GM18873 (cell line): ENCODE measurements around the gene CELF4.

Experiments used
- ATAC-seq: cut with Tn5 transposase; IDR thresholded peaks from one replicate; pipeline ENCODE4 v1.9.1; 2021; ENCODE audit warnings: mild to moderate bottlenecking, moderate library complexity, moderate number of reproducible peaks; ENCODE audit not compliant: unreplicated experiment, low FRiP score

The CELF4 gene

DNA sequence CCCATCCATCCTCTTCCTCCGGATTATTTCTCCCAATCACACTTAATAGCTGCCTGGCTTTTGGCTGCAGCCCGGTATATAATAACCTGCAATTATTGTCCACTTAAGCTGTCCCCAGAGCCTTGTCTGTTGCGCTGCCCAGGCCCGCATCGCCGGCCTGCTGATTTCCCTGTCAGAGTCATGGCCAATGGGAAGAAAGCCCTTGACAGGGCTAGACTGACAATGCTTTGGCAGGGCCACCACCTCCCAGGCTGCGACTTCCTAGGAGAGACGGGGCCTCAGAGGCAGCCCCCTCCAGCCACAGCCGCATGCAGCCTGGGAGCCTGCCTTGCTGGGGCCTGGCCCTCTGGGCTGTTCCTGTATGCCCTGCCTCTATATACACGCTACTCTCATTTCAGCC lies 10.0 kb upstream of the CELF4 start:
- ATAC-seq: no peak

GRCh38 chr18:37574113-37574512 lies 8.5 kb upstream of the CELF4 start:
- no peak for ATAC-seq

DNA sequence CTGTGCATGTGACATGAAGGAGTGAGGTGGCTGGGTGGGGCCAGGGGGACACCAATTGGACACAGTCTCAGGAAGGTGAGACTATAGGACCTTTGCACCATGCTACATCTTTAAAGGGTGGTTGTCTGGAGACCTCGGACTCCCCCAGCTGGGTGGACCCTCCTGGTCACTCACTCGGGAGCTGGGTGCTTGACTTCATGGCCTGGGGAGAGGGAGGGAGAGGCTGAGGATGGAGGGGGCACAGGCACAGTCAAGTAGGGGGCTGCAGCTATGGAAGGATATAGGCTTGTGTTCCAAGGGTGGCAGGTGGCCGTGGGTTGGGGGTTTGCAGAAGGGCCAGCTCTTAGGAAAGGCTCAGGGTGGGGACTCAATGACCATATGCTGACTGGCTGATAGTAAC lies 7.1 kb upstream of the CELF4 start:
- ATAC-seq: no peak

DNA sequence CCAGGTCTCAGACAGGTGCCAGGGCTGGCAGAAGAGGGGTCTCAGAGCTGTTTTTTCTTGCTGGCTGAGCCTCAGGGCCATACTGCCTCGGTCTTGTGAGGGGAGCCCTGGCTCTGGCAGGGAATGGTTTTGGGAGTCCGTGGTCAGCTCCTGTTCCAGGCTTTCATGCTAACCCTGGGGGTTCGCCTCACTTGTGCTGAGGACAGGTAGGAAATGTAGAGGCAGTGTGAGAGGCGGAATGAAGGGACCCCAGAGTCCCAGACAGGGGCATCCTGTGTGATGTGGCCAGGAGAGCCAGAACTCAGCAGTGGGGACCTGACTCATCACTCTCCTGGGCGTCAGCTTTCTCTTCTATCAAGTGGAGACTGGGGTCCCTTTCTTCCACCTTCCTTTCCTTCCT lies 5.7 kb upstream of the CELF4 start:
- no peak for ATAC-seq

DNA sequence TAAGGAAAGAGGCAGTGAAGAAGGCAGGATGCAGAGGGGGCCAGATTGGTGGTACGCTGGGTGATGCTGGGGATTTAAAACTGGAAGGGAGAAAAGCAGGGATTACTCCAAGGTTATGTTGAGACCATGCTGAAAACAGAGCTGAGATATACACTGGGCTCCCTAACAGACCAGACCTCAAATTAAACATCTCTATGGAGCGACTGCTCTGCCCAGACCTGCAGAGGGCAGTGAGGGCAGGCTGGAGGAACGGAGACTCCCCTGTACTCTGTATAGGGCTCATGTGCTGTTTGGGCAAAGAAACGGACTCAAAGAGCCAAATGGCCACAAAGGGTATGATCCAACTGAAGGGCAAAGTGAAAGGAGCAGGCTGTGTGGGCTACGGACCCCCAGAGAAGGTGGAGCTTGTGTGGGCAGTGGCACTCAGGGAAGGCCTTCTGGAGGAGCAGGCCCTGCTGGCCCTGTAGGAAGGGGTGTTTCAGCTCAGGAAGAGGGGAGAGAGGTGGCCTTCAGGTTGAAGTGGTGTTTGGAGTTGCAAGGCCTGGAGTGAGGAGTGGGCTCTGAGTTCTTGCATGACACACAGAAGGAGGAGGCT lies 4.8 kb upstream of the CELF4 start:
- no peak for ATAC-seq

DNA sequence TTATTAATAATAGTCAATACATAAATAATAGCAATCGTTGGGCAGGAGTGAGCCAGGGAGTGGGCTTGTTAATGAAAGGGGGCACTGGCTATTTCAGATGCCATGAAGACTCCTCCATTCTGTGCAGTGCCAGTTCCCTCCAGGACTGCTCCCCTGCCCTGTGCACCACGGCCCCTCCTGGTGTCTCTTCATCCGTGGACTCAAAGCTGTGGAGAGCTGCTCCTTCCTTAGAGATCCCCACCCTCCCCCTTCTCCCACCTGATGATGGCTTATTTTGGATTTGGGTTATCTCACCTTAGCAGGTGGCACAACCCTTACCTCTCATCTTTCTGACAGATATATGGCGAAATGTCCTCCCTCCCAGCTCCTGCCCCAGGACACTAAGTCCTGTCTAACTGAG lies 3.1 kb upstream of the CELF4 start:
- ATAC-seq: no peak

DNA sequence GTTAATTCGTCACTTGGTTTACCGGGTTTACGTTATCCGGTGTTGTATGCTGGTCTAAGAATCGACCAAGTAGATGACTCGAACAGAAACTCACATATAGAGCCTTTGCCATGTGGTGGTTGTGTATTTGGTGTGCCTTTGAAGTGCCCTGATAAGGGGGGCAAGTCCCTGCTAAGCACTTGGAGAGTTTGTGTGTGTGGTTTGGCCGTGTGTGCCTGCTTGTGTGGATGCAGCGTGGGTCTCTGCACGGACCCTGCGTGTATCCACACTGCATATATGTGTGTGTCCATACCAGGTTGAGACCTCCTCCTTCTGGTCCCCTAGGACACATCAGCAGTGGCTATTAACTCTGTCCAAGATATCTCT lies 2.4 kb upstream of the CELF4 start:
- ATAC-seq: no peak

DNA sequence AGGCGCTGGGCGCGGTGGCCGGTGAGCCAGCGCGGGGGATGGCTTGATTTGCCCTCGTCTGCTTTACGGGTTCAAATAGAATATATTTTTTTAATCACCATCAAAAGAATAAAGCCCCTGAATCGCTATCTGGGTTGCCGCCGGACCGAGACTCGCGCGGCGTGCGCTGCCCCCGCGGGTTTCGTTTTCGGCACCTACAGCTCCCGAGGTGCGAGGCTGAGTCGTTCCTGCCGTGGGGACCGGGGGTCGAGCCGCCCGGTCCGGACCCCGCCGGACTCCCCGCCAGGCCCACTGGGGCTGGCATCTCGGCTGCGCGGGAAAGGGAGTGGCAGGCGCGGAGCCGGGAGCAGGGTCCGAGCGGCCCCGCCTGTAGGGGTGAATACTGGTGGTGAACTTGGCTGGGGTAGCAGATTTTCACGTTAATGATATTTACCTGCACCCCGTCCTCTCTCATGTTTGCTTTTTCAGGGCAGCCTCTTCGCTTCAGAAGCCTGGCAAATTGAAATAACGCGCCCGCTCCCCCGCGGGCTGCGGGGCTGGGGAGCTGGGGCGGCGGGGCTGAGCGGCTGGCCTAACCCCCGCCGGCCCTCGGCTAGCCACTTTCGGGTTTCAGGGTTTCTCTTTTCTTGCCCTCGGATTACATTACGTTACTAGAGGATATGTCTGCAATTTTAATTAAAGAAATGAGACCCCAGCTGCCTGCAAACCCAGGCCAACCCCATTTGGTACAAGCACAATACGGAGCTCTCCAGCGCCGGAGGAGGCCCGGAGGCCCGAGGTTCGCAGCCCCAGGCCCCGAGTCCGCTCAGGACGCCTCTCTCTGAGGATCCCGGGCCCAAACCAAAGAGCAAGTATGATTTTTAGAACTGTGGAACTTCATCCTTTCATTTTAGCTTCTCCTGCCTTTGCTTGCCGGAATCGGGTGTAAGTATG lies 1.7 kb upstream of the CELF4 start:
- no peak for ATAC-seq

DNA sequence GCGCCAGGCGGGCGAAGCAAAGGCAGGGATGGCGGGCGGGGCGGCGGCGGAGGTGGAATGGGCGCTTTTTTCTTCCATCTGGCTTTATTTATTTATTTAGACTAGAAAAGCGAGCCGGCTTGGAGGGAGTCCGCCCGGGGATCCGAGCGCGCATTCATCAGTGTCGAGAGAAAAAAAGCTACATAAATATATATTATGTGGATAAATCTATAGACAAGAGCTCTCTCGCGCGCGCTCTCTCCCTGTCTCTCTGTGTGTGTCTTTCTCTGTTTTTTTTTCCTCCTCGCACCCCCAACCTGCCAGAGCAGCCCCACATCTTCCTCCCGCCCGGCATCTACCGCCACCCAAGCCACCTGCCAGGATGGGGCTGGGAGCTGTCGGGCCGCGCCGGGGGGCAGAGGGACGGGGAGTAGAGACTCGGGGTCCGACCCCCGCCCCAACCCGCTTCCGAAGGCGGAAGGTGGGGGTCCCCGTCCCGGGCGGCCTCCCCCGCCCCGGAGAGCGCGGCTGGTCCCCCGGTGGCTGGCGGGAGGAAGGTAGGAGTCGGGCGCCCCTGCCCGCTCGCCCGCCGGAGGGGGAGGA lies 972 bp upstream of the CELF4 start:
- ATAC-seq: no peak

DNA sequence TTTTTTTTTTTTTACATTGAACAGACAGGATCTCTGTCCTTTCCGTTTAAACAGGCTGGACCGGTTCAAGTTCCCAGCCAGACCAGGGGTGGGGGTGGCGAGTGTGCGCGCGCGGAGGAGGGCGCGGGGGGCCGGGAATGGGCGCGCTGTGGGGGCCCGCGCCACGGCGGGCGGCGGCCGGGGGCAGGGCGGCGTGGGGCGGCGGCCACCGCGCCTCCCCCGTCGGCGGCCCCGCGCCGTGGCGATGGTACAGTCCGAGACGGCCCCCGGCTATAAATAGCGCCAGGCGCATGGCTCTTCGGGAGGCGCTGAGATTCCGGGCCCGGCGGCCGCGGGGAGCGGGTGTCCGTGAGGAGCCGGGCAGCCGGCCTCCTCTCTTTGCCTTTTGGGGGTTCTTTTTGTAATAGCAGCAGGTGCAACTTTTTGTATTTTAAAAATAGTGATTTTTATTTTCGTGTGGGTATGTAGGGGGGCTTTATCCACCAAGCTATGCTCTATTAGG lies 430 bp upstream of the CELF4 start:
- no peak for ATAC-seq

DNA sequence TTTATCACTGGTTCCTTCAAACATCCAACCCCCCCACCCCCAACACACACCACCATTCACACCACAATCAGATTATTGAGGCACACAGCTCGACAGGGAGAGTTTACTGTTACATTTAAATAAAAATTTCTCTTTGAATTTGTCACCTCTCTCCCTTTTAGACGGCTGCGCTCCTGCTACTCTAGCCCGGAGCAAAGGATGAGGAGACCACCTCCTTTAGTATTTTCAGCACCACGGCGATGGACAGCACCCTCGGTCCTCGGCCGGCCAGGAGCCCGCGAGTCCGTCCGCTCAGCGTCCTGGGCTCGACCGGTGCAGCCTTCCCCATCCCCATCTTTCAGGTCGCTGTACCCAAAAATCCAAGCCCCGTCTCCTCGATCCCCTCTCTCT lies 892 bp downstream of the CELF4 start:
- no peak for ATAC-seq

DNA sequence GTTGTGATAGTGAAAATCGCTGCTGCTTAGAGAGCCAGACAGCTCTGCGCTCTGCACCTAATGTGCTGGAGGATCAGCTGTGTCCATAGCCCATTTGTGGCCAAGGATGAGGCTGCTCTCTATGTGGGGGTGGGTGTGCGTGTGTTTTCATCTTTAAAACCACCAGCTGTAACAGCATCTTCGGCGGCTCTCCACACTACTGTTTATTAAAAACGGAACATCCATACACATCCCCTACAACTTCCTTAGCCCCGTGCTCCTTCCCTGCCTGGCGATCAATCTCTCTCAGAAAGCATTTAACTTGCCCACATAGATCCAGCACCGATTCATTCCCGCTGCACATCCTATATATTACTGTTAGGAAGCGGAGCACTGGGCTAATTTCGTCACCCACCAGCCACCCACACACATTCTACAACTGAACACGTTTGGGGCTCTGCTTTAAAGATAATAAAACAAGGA lies 1.6 kb downstream of the CELF4 start:
- no peak for ATAC-seq

GRCh38 chr18:37561986-37562385 lies 3.6 kb downstream of the CELF4 start:
- ATAC-seq: no peak

GRCh38 chr18:37560003-37560402 lies 5.6 kb downstream of the CELF4 start:
- no peak for ATAC-seq

DNA sequence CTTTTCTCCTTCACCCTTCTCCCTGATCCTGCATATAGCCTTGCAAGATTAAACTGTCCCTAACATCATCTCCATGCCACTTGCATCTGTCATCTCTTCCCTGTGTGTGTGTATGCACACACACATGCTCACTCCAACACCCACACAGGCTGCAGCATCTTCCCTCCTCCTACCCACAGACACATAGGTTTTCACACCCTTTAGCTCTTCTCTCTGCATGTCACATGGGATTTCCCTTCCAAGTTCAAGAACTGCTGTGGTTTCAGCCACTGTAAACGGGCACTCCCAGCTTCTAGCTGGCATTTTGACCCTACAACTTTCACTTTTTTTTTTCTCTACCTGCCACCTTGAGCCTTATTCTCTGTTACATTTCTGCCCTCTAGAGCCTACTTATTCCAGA lies 6.4 kb downstream of the CELF4 start:
- no peak for ATAC-seq

GRCh38 chr18:37554399-37554787 lies 11.2 kb downstream of the CELF4 start:
- no peak for ATAC-seq

- ATAC-seq: no peak
Observed at GRCh38 chr18:37553633-37554398, 11.8 kb downstream of the CELF4 start.

GRCh38 chr18:37552286-37552685 lies 13.3 kb downstream of the CELF4 start:
- ATAC-seq: no peak

DNA sequence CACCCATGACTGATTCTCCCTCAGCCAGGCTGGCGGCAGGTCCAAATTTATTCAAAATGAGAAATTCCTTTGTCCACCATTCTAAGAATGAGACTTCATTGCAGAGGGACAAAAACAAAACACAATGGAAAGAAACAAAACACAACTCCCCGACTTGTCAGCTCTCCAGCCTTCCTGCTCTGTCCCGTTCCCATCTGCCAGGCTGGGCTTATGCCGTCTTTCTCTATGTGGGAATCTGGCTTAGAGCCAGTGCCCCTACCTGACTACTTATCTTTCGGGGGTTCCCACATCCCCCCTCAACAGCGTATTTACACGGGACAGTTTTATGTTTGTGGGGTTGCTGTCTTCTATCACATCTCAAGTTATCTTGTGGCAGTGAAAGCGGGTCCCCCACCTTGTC lies 13.8 kb downstream of the CELF4 start:
- no peak for ATAC-seq

- ATAC-seq: no peak
Observed at GRCh38 chr18:37551249-37551648, 14.3 kb downstream of the CELF4 start.
